Ecto neural progenitor cell (in vitro differentiated cells): Measurements from ENCODE around the gene FCHO1.
"Not testable (repeated sequence)": the region's sequence is repeated elsewhere in the genome, so short reads cannot be mapped to it uniquely, and the experiment has no call there.

Source experiments
- DNase-seq: peaks from one replicate; pipeline ENCODE4 v3.0.0-alpha.2; 2018; ENCODE audit warnings: low spot score

FCHO1 gene

DNA sequence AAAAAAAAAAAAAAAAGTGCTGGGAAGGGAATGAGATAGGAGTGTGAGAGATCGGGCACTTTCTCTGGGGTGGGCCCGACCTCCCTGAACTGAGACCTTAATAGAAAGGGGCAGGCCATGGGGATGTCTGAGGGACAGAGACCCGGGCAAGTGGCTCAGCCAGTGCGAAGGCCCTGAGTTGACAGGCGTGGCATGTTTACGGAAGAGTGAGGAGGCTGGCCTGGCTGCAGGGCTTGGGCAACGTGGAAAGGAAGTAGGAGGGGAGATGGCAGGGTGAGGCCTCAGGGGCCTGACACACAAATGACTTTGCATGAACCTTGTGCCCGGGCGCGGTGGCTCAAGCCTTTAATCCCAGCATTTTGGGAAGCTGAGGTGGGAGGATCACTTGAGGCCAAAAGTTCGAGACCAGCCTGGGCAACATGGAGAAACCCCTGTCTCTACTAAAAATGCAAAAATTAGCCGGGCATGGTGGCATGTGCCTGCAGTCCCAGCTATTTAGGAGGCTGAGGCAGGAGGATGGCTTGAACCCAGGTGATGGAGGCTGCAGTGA is 13.9 kb downstream of the FCHO1 start:
- DNase-seq, result peak; percentile 38

- peak; percentile 86 for DNase-seq
These were observed 15.4 kb downstream of the FCHO1 start for GRCh38 chr19:17766543-17767131.

- no peak for DNase-seq
These were observed 16.3 kb downstream of the FCHO1 start for GRCh38 chr19:17767559-17767958.

DNA sequence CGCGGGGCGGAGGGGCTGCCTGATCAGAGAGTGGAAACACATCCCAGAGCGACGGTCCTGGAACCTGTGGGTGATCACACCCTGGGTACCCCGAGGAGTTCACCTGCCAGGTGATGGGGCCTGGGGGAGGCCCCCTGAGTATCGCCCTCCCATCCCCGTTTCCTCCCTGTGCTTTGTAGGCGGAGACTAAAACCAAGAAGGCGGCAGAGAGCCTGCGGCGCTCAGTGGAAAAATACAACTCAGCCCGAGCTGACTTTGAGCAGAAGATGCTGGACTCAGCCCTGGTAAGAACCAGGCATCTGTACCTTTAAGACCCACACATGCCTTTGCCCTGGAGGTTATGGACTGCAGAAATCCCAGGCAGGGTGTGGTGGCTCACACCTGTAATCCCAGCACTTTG is 19.3 kb downstream of the FCHO1 start:
- DNase-seq, result no peak

- no peak for DNase-seq
These were observed 20.9 kb downstream of the FCHO1 start for GRCh38 chr19:17772172-17772571.

GRCh38 chr19:17775245-17775927 is 24.1 kb downstream of the FCHO1 start:
- DNase-seq, result peak; percentile 84

DNA sequence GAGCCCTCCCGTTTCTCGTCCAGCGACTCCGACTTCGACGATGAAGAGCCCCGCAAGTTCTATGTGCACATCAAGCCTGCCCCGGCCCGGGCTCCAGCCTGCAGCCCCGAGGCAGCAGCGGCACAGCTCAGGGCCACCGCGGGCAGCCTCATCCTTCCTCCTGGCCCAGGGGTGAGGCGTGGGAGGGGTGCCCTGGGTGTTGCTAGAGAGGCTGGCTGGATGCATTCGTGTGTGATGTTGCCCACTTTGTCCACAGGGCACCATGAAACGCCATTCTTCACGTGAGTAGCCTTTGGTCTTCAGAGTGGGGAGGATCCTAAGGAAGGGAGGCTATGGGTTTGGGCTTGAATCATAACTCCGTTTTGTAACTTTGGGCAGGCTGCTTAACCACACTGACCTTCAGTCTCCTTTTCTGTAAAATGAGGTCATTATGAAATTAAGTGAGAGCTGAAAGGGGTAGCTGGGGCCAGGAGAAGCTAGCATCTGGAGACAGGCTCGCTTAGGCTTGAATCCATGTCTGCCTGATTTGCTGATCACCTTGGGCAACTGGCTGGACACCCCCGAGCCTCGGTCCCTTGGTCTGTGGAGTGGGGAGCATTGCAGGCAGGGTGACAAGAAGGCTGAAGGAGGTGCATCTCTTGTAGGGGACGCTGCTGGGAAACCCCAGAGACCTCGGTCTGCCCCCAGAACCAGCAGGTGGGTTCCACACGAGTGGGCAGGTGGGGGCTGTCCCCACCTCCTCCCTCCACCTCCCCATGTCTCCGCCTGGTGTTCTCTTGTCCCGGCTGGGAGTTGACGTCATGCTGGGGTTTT is 24.9 kb downstream of the FCHO1 start:
- no peak for DNase-seq

GRCh38 chr19:17777840-17778239 is 26.6 kb downstream of the FCHO1 start:
- DNase-seq, result not testable (repeated sequence)

GRCh38 chr19:17778251-17778967 is 27.1 kb downstream of the FCHO1 start:
- peak; percentile 88 for DNase-seq

DNA sequence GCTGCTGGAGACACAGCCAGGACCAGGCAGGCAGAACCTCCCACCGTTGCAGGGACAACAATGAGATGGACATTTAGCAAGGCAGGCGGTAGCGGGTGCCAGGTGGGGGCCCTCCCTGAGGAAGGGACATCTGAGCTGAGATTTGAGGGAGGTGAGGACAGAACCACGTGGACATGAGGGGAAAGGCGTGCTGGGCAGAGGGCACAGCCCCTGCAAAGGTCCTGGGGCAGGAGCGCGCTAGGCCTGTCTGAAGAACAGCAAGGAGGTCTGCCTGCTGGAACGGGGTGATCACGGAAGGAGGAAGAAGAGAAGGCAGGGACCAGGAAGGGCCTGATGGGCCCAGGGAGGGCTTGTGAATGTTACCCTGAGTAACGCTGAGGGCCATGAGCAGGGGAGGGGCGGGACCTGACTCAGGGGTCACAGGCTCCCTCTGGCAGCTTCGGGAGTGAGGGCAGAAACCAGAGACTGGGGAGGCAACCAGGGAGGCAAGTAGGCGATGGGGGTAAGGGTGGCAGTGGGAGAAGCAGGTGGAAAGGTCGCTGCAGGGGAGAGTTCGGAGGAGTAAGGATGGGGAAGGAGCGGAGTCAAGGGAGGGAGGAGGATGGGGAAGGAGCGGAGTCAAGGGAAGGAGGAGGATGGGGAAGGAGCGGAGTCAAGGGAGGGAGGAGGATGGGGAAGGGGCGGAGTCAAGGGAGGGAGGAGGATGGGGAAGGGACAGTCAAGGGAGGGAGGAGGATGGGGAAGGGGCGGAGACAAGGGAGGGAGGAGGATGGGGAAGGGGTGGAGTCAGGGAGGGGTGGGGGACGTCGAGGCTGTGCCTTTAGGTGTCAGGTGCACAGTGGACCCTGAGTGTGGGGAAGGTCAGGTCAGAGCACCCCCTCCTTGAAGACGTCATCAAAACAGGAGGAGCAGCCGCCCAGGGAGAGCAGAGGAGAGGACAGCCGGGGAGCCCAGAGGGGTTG is 28.0 kb downstream of the FCHO1 start:
- peak; percentile 78 for DNase-seq

GRCh38 chr19:17780781-17781180 is 29.5 kb downstream of the FCHO1 start:
- no peak for DNase-seq

- not testable (repeated sequence) for DNase-seq
These were observed 32.4 kb downstream of the FCHO1 start for GRCh38 chr19:17783721-17784120.

GRCh38 chr19:17784201-17785008 is 33.1 kb downstream of the FCHO1 start:
- DNase-seq, result peak; percentile 73

GRCh38 chr19:17787274-17787913 is 36.1 kb downstream of the FCHO1 start:
- DNase-seq, result no peak

- DNase-seq, result no peak
These were observed 37.4 kb downstream of the FCHO1 start for GRCh38 chr19:17788632-17789031.

- no peak for DNase-seq
These were observed 38.9 kb downstream of the FCHO1 start for GRCh38 chr19:17790059-17790780.

- DNase-seq, result no peak
These were observed 43.1 kb downstream of the FCHO1 start for GRCh38 chr19:17794412-17794730.

GRCh38 chr19:17794731-17795494 is 43.6 kb downstream of the FCHO1 start, which contains the start of gene B3GNT3:
Gene B3GNT3, plus strand, starts transcription at chr19:17795138. Its CDS starts 12,670 bp downstream, at chr19:17807808.
- no peak for DNase-seq
